IMR-90 (cell line): ENCODE results near the gene PRR4. TPM values are rescaled to one million over a fixed set of nuclear protein-coding genes. Genes with fewer than 3 reads are reported as not detected.

ENCODE experiments used
- ATAC-seq: fragments of 200-7000 bp; cut with Tn5 transposase; 2 replicates; pipeline ENCODE4 v1.9.1; 2020; ENCODE audit warnings: low read depth, mild to moderate bottlenecking, moderate library complexity
- Bru-seq: library from RNA; stranded (reverse); fragments of 400-500 nt; gene quantifications from one replicate; lab custom pipeline; 2021; lab: Mats Ljungman, UMichigan
- BruChase-seq, 2 experiments: library from RNA; stranded (reverse); fragments of 400-500 nt; gene quantifications; one replicate each; lab custom pipeline; 2021; lab: Mats Ljungman, UMichigan
- BruUV-seq: library from RNA; stranded (reverse); fragments of 400-500 nt; replicated peaks from 2 replicates; lab custom pipeline; 2021; lab: Mats Ljungman, UMichigan
- CTCF ChIA-PET: fragments of 300-600 bp; formaldehyde crosslinking; extraction: SDS; loops from one replicate; lab custom pipeline; 2021; ENCODE audit warnings: antibody characterized with exemption; lab: Yijun Ruan, JAX
- POLR2A ChIA-PET: fragments of 300-600 bp; sonication (Branson Sonifier 250); formaldehyde crosslinking; loops from one replicate; lab custom pipeline; 2022; ENCODE audit warnings: antibody characterized with exemption; ENCODE audit not compliant: unreplicated experiment; lab: Charles Lee
- DNase-seq: peaks from one replicate; pipeline ENCODE4 v3.0.0; 2013
- H2AFZ ChIP-seq: replicated peaks from 2 replicates; pipeline ENCODE3; 2013; ENCODE audit warnings: low read length, mild to moderate bottlenecking; ENCODE audit not compliant: poor library complexity
- H2AK5ac ChIP-seq: 2 replicates; pipeline ENCODE4 v1.6.1; 2013; ENCODE audit warnings: low read depth, low read length, inconsistent platforms
- H2AK9ac ChIP-seq: replicated peaks from 2 replicates; pipeline ENCODE3; 2013; ENCODE audit warnings: mild to moderate bottlenecking, low read depth, low read length, moderate library complexity; ENCODE audit not compliant: poor library complexity
- H2BK120ac ChIP-seq: 2 replicates; pipeline ENCODE4 v1.6.1; 2013; ENCODE audit warnings: low read depth, low read length, inconsistent platforms
- H2BK15ac ChIP-seq: 3 replicates; pipeline ENCODE4 v1.6.1; 2013; ENCODE audit warnings: low read depth, low read length, inconsistent platforms
- H2BK20ac ChIP-seq: 2 replicates; pipeline ENCODE4 v1.6.1; 2013; ENCODE audit warnings: low read depth, mild to moderate bottlenecking, inconsistent platforms, low read length, moderate library complexity
- H2BK5ac ChIP-seq: 2 replicates; pipeline ENCODE4 v1.6.1; 2013; ENCODE audit warnings: mild to moderate bottlenecking, low read depth, low read length, inconsistent platforms; ENCODE audit not compliant: poor library complexity, severe bottlenecking
- H3K14ac ChIP-seq: replicated peaks from 2 replicates; pipeline ENCODE4 v1.6.1; 2013; ENCODE audit warnings: low read depth, low read length, inconsistent platforms
- H3K18ac ChIP-seq: 2 replicates; pipeline ENCODE4 v1.6.1; 2013; ENCODE audit warnings: low read depth, low read length, control low read depth
- H3K23ac ChIP-seq: 2 replicates; pipeline ENCODE4 v1.6.1; 2013; ENCODE audit warnings: low read depth, low read length, inconsistent platforms
- H3K27ac ChIP-seq: 2 replicates; pipeline ENCODE4 v1.5.1; 2013; ENCODE audit warnings: mild to moderate bottlenecking, control low read depth, low read length; ENCODE audit not compliant: insufficient read depth
- H3K27me3 ChIP-seq: 2 replicates; pipeline ENCODE4 v1.6.1; 2013; ENCODE audit warnings: low read length; ENCODE audit not compliant: control insufficient read depth, insufficient read depth
- H3K36me3 ChIP-seq: 2 replicates; pipeline ENCODE4 v1.6.1; 2013; ENCODE audit warnings: low read length, mixed read lengths; ENCODE audit not compliant: control insufficient read depth, insufficient read depth
- H3K4ac ChIP-seq: 2 replicates; pipeline ENCODE4 v1.6.1; 2013; ENCODE audit warnings: low read depth, low read length, inconsistent platforms
- H3K4me1 ChIP-seq: 2 replicates; pipeline ENCODE4 v1.6.1; 2013; ENCODE audit warnings: low read length, mixed read lengths; ENCODE audit not compliant: control insufficient read depth, insufficient read depth
- H3K4me2 ChIP-seq: 2 replicates; pipeline ENCODE4 v1.6.1; 2013; ENCODE audit warnings: low read depth, mild to moderate bottlenecking, control low read depth, low read length, moderate library complexity
- H3K4me3 ChIP-seq: 2 replicates; pipeline ENCODE4 v1.5.1; 2013; ENCODE audit warnings: low read depth, mild to moderate bottlenecking, control low read depth, low read length, moderate library complexity; ENCODE audit not compliant: insufficient read depth
- H3K56ac ChIP-seq: 2 replicates; pipeline ENCODE4 v1.6.1; 2013; ENCODE audit warnings: low read length, inconsistent platforms; ENCODE audit not compliant: insufficient read depth; ENCODE audit errors: extremely low read depth
- H3K79me1 ChIP-seq, 2 experiments: 2 replicates each; pipeline ENCODE4 v1.6.1; 2013; ENCODE audit warnings: low read length in 2 of 2, inconsistent platforms in 1 of 2, low read depth in 1 of 2
- H3K9ac ChIP-seq: 2 replicates; pipeline ENCODE4 v1.6.1; 2013; ENCODE audit warnings: low read depth, low read length, control low read depth
- H3K9me1 ChIP-seq: 2 replicates; pipeline ENCODE4 v1.6.1; 2013; ENCODE audit warnings: low read length, inconsistent platforms; ENCODE audit not compliant: insufficient read depth
- H3K9me3 ChIP-seq: 2 replicates; pipeline ENCODE4 v1.6.1; 2013; ENCODE audit warnings: low read length; ENCODE audit not compliant: control insufficient read depth, insufficient read depth
- H4K20me1 ChIP-seq: 2 replicates; pipeline ENCODE4 v1.6.1; 2013; ENCODE audit warnings: low read length, inconsistent platforms; ENCODE audit not compliant: insufficient read depth
- H4K5ac ChIP-seq: 2 replicates; pipeline ENCODE4 v1.6.1; 2013; ENCODE audit warnings: mild to moderate bottlenecking, low read depth, low read length, control low read depth
- H4K8ac ChIP-seq, 2 experiments: 2 replicates each; pipeline ENCODE4 v1.6.1; 2013; ENCODE audit warnings: low read depth in 2 of 2, low read length in 2 of 2, control low read depth in 1 of 2, inconsistent platforms in 1 of 2
- H4K91ac ChIP-seq: 2 replicates; pipeline ENCODE4 v1.6.1; 2013; ENCODE audit warnings: low read depth, low read length, inconsistent platforms; ENCODE audit not compliant: insufficient read depth
- BHLHE40 ChIP-seq: fragments of 150-350 bp; IDR thresholded peaks from 2 replicates; pipeline ENCODE4 v1.6.1; 2016; ENCODE audit warnings: mild to moderate bottlenecking, low read depth, low read length
- CEBPB ChIP-seq: IDR thresholded peaks from 2 replicates; pipeline ENCODE4 v1.6.1; 2012; ENCODE audit warnings: low read depth, low read length, improper control_type of control experiment
- CHD1 ChIP-seq: IDR thresholded peaks from 2 replicates; pipeline ENCODE4 v1.6.1; 2012; ENCODE audit warnings: low read depth, low read length, improper control_type of control experiment
- ELK1 ChIP-seq: fragments of 150-350 bp; IDR thresholded peaks from 2 replicates; pipeline ENCODE4 v1.6.1; 2016; ENCODE audit warnings: low read depth, mild to moderate bottlenecking, low read length, moderate library complexity, borderline replicate concordance
- FOS ChIP-seq: fragments of 150-350 bp; IDR thresholded peaks from 2 replicates; pipeline ENCODE4 v1.6.1; 2016; ENCODE audit warnings: low read depth, low read length
- MAFK ChIP-seq: IDR thresholded peaks from 2 replicates; pipeline ENCODE4 v1.6.1; 2012; ENCODE audit warnings: low read depth, low read length, improper control_type of control experiment
- MAZ ChIP-seq: IDR thresholded peaks from 2 replicates; pipeline ENCODE4 v1.6.1; 2012; ENCODE audit warnings: low read depth, mild to moderate bottlenecking, low read length, improper control_type of control experiment, moderate library complexity, borderline replicate concordance
- MXI1 ChIP-seq: IDR thresholded peaks from 2 replicates; pipeline ENCODE4 v1.6.1; 2012; ENCODE audit warnings: low read depth, mild to moderate bottlenecking, low read length, moderate library complexity, borderline replicate concordance
- NFE2L2 ChIP-seq: fragments of 150-350 bp; IDR thresholded peaks from 2 replicates; pipeline ENCODE4 v1.6.1; 2016; ENCODE audit warnings: low read depth, mild to moderate bottlenecking, low read length
- POLR2A ChIP-seq: IDR thresholded peaks from 2 replicates; pipeline ENCODE4 v1.6.1; 2012; ENCODE audit warnings: mild to moderate bottlenecking, low read depth, low read length
- RAD21 ChIP-seq: IDR thresholded peaks from 2 replicates; pipeline ENCODE4 v1.6.1; 2012; ENCODE audit warnings: low read length, improper control_type of control experiment
- RCOR1 ChIP-seq: IDR thresholded peaks from 2 replicates; pipeline ENCODE4 v1.6.1; 2012; ENCODE audit warnings: mild to moderate bottlenecking, low read length, improper control_type of control experiment; ENCODE audit not compliant: insufficient replicate concordance
- RFX5 ChIP-seq: IDR thresholded peaks from 2 replicates; pipeline ENCODE4 v1.8.0; 2012; ENCODE audit warnings: low read depth, mild to moderate bottlenecking, low read length, moderate library complexity
- SMC3 ChIP-seq: fragments of 150-350 bp; IDR thresholded peaks from 2 replicates; pipeline ENCODE4 v1.6.1; 2016; ENCODE audit warnings: low read depth, mild to moderate bottlenecking, antibody characterized with exemption, low read length, moderate library complexity
- USF2 ChIP-seq: fragments of 150-350 bp; IDR thresholded peaks from 2 replicates; pipeline ENCODE4 v1.6.1; 2017; ENCODE audit warnings: mild to moderate bottlenecking, antibody characterized with exemption, low read length, low read depth
- WGBS, 2 experiments: methylation state at CpG; one replicate each; pipeline versions ENCODE4 v1.1.5 to v1.1.7; 2013; ENCODE audit warnings: missing lambda C conversion rate in 2 of 2; ENCODE audit not compliant: insufficient read length in 1 of 2; ENCODE audit errors: extremely low coverage in 2 of 2; 5-methylcytosine and 5-hydroxymethylcytosine counted together
- dilution Hi-C: fragments of 300-500 bp; cut with HindIII; formaldehyde crosslinking; loops from one replicate; pipeline ENCODE4 v1.14.3; 2018; ENCODE audit warnings: low sequenced_read_pairs; ENCODE audit not compliant: unreplicated experiment
- in situ Hi-C: fragments of 300-500 bp; cut with MboI; formaldehyde crosslinking; loops from 3 replicates; pipeline ENCODE4 v1.14.3; 2019; ENCODE audit warnings: low sequenced_read_pairs, inconsistent platforms, mixed read lengths
- intact Hi-C: fragments of 100-400 bp; cut with micrococcal nuclease; formaldehyde crosslinking; loops from 2 replicates; pipeline ENCODE4 v1.10.0; 2022
- long read RNA-seq: library from polyadenylated mRNA; unstranded; transcript quantifications from one replicate; pipeline ENCODE4 v2.0.0, GENCODE V29; 2021; ENCODE audit not compliant: unreplicated experiment
- polyA plus RNA-seq, 3 experiments: library from polyadenylated mRNA; depleted of rRNA; stranded (reverse); fragments of >200 nt; gene quantifications; 2 replicates each; pipeline ENCODE4 v1.2.3, GENCODE V29; 2012; ENCODE audit warnings: low replicate concordance in 1 of 3
- total RNA-seq: library from RNA; depleted of rRNA; stranded (reverse); fragments of >200 nt; gene quantifications from 2 replicates; pipeline ENCODE4 v1.2.3, GENCODE V29; 2012; rRNA removed

PRR4 gene, protein sequence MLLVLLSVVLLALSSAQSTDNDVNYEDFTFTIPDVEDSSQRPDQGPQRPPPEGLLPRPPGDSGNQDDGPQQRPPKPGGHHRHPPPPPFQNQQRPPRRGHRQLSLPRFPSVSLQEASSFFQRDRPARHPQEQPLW
- total RNA-seq (0.72 and 0.83 TPM in 2 replicates), polyA plus RNA-seq (2012; rRNA removed) (1.7 and 1.9 TPM in 2 replicates), Bru-seq, nascent RNA (percentile 47 among the genes with signal in this experiment), BruChase-seq, experiment 1, labeled RNA remaining after a 6-hour chase (percentile 52 among the genes with signal in this experiment), BruChase-seq, experiment 2, labeled RNA remaining after a 2-hour chase (percentile 71 among the genes with signal in this experiment)
- polyA plus RNA-seq (2012; cell fraction: cytosol; rRNA removed), result 0.11 TPM in 1 of 2 replicates, not detected in the other
- polyA plus RNA-seq (2012; cell fraction: nucleus; rRNA removed; ENCODE audit: low replicate concordance), result 3.6 and 16.1 TPM in 2 replicates
- long read RNA-seq, result 0 reads

DNA sequence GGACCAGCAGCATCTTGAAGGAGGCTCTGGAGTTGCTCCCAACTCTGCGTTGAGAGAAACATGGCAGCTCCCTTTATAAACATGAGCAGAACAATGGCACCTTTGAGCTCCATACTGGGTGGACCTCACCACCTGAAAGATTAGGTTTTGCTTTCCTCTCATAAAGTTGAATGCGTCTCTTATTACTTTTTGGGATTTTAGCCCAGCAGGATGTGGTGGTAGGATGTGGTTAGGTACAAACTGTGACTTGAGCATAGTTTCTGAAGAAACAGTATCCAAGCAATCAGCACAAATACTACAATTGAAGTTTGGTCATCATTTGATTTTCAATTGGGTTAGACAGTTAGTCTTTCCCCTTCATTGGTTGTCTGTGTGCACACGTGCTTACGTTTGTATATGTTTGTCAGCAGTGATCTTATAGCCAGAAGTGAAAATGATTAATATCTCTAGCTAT is at the start of gene PRR4:
PRR4 (minus strand) TSS at position 51 of the 454 bp plus-strand sequence; CDS start at position 13, 38 bp downstream.
- H3K27me3 ChIP-seq, result no peaks in the 10 kb centered on the region
- peaks cover 7% of the 10 kb centered on the region; the same call in 1 of the 2 replicates for H3K9me1 ChIP-seq
- H4K8ac ChIP-seq, result no peak within 1 kb of the TSS
- ATAC-seq (no peak), DNase-seq (no peak)
- intact Hi-C loops, result no loop called here
- WGBS, 2 experiments, result no CpG with 5 or more reads among the region's 4 CpGs
- H2BK5ac ChIP-seq, result no peak within 1 kb of the TSS
- H3K18ac ChIP-seq, result no peak within 1 kb of the TSS
- dilution Hi-C loops, result no loop called here
- no peak within 1 kb of the TSS for H3K9ac ChIP-seq
- H3K4me2 ChIP-seq, result no peak within 1 kb of the TSS
- no peak within 1 kb of the TSS for H3K4ac ChIP-seq
- no peak within 1 kb of the TSS for H2BK15ac ChIP-seq
- no peak within 1 kb of the TSS for H4K5ac ChIP-seq
- H3K36me3 ChIP-seq, result no peaks in the 10 kb centered on the region
- H2AK9ac ChIP-seq, result no peak within 1 kb of the TSS
- CTCF ChIA-PET, result interaction anchor here (1.5 kb wide), 1 partner anchor 14 kb away, joined by 3 read pairs; no protein-coding TSS in a partner anchor
- H2BK20ac ChIP-seq, result no peak within 1 kb of the TSS
- no peak within 1 kb of the TSS for H3K23ac ChIP-seq
- no TSS peak for BruUV-seq
- no peak within 1 kb of the TSS for H2BK120ac ChIP-seq
- no peak within 1 kb of the TSS for H2AK5ac ChIP-seq
- no peaks in the 10 kb centered on the region for H3K4me1 ChIP-seq
- POLR2A ChIA-PET, result no interaction called here
- H3K79me1 ChIP-seq, result 0 out of 4 replicates have a peak, but pooled peaks cover 0 to 6% of the 10 kb centered on the region in 2 experiments
- H3K4me3 ChIP-seq, result no peak within 1 kb of the TSS
- H4K91ac ChIP-seq, result no peak within 1 kb of the TSS
- no peak within 1 kb of the TSS for H3K14ac ChIP-seq
- in situ Hi-C loops, result no loop called here
- H3K56ac ChIP-seq, result no peak within 1 kb of the TSS
- H3K27ac ChIP-seq, result no peak within 1 kb of the TSS
- no peak within 1 kb of the TSS for H2AFZ ChIP-seq
- no peaks in the 10 kb centered on the region for H3K9me3 ChIP-seq
- H4K20me1 ChIP-seq, result no peaks in the 10 kb centered on the region
- no peak for TF ChIP-seq CHD1
- no peak for TF ChIP-seq NFE2L2
- TF ChIP-seq USF2, result no peak
- TF ChIP-seq BHLHE40, result no peak
- no peak for TF ChIP-seq SMC3
- no peak for TF ChIP-seq MAZ
- no peak for TF ChIP-seq RCOR1
- TF ChIP-seq RAD21, result no peak
- no peak for TF ChIP-seq ELK1
- TF ChIP-seq RFX5, result no peak
- TF ChIP-seq POLR2A, result no peak
- no peak for TF ChIP-seq CEBPB
- TF ChIP-seq MAFK, result no peak
- TF ChIP-seq MXI1, result no peak
- TF ChIP-seq FOS, result no peak
